ENCODE data around the gene SLC25A53. TPM values are rescaled to one million over a fixed set of nuclear protein-coding genes. Genes with fewer than 3 reads are reported as not detected.

Gene SLC25A53
- total RNA-seq, 1 donor from 2014 or later = 13.6 TPM

DNA sequence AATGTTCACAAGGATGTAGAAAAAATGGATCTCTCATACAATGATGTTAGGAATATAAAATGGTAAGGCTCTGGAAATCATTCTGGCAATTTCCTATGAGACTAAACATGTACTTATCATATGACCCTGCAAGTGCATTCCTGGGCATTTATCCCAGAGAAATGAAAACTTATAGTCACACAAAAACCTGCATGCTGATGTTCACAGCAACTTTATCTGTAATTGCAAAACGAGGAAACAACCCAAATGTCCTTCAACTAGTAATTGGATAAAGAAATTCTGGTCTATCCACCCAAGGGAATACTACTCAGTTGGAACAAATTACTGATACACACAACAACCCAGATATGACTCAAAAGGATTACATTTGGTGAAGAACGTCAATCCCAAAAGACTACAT, 30.0 kb downstream of the SLC25A53 start:
- intact Hi-C loops (cut with DNase I) = no loop called here
- no peak overlapping the region for H3K27ac ChIP-seq
- H3K36me3 ChIP-seq = no peaks in the 10 kb centered on the region
- TF ChIP-seq, protein P1, sequence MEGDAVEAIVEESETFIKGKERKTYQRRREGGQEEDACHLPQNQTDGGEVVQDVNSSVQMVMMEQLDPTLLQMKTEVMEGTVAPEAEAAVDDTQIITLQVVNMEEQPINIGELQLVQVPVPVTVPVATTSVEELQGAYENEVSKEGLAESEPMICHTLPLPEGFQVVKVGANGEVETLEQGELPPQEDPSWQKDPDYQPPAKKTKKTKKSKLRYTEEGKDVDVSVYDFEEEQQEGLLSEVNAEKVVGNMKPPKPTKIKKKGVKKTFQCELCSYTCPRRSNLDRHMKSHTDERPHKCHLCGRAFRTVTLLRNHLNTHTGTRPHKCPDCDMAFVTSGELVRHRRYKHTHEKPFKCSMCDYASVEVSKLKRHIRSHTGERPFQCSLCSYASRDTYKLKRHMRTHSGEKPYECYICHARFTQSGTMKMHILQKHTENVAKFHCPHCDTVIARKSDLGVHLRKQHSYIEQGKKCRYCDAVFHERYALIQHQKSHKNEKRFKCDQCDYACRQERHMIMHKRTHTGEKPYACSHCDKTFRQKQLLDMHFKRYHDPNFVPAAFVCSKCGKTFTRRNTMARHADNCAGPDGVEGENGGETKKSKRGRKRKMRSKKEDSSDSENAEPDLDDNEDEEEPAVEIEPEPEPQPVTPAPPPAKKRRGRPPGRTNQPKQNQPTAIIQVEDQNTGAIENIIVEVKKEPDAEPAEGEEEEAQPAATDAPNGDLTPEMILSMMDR (IDR thresholded peaks at IDR 0.05) = no peak
- H3K4me3 ChIP-seq = no peak overlapping the region
- H3K9me3 ChIP-seq = no peaks in the 10 kb centered on the region
- H3K27me3 ChIP-seq = no peaks in the 10 kb centered on the region
- DNase-seq = no peak
- no peaks in the 10 kb centered on the region for H3K4me1 ChIP-seq
- ATAC-seq = no peak

DNA sequence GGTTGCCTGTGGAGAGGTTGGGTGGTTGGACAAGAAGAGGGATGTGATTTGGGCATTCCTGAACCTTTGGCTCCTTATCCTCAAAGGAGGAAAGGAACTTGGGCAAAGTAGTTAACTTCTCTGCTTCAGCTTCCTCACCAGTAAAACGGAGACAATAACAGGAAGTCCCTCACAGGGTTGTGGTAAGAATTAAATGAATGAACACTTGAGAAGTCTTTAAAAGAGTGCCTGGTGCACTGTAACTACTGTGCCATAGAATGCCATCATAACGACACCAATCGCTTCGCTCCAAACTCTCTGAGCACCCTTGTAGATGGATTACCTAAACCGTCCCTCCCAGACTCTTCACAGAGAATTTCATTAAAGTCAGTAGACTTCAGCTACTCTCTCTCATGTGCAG, 34.0 kb downstream of the SLC25A53 start:
- TF ChIP-seq, protein P1 (IDR thresholded peaks at IDR 0.05) = no peak
- intact Hi-C loops (cut with DNase I) = no loop called here
- ATAC-seq (no peak), DNase-seq (no peak)
- Histone ChIP-seq H3K9me3 (no peaks in the 10 kb centered on the region), H3K4me1 (no peaks in the 10 kb centered on the region), H3K27ac (no peak overlapping the region), H3K4me3 (no peak overlapping the region), H3K27me3 (no peaks in the 10 kb centered on the region), H3K36me3 (no peaks in the 10 kb centered on the region)

DNA sequence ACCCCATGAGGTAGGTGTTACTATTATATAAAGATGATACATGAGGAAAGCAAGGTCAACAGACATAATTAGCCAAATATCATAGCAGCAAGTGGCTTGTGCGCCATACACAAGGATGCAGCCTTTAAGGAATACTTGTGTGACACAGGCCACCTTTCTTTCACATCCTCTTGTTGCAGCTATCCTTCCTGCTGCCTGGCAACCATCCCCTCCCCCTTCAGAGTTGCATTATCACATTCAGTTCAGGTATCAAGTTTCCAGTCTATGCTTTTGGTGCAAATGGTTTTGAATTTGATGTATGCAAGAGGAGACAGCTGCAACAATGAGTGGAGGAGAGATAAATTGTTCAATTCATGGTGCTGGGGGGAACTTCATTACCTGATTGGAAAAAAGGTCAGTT, 38.0 kb downstream of the SLC25A53 start:
- Histone ChIP-seq H3K36me3 (no peaks in the 10 kb centered on the region), H3K4me1 (no peaks in the 10 kb centered on the region), H3K27me3 (no peaks in the 10 kb centered on the region), H3K4me3 (no peak overlapping the region), H3K9me3 (no peaks in the 10 kb centered on the region), H3K27ac (no peak overlapping the region)
- TF ChIP-seq, protein P1 (IDR thresholded peaks at IDR 0.05) = no peak
- ATAC-seq = no peak
- intact Hi-C loops (cut with DNase I) = no loop called here
- no peak for DNase-seq

DNA sequence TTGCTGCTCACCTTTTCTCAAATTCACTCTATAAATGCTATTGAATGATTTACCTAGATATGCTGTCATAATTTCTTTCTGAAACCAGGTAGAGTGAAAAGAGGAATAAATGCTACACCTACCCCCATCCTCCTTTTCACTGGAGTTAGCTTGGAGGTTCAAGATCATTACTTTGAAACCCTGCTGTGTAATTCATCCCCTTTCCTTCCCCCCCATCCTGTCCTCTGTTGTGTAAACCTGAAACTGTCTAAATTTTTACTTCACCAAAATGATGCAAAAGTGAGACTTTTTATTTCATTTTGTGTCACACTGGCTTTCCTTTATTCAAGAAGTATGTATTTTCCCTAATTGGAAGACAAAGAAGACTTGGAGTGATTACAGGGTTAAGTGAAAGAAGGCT, 39.0 kb downstream of the SLC25A53 start:
- no peaks in the 10 kb centered on the region for H3K9me3 ChIP-seq
- no peaks in the 10 kb centered on the region for H3K4me1 ChIP-seq
- H3K27ac ChIP-seq = no peak overlapping the region
- DNase-seq (no peak), ATAC-seq (no peak)
- intact Hi-C loops (cut with DNase I) = no loop called here
- TF ChIP-seq, protein P1 (IDR thresholded peaks at IDR 0.05) = no peak
- H3K27me3 ChIP-seq = no peaks in the 10 kb centered on the region
- no peak overlapping the region for H3K4me3 ChIP-seq
- no peaks in the 10 kb centered on the region for H3K36me3 ChIP-seq

DNA sequence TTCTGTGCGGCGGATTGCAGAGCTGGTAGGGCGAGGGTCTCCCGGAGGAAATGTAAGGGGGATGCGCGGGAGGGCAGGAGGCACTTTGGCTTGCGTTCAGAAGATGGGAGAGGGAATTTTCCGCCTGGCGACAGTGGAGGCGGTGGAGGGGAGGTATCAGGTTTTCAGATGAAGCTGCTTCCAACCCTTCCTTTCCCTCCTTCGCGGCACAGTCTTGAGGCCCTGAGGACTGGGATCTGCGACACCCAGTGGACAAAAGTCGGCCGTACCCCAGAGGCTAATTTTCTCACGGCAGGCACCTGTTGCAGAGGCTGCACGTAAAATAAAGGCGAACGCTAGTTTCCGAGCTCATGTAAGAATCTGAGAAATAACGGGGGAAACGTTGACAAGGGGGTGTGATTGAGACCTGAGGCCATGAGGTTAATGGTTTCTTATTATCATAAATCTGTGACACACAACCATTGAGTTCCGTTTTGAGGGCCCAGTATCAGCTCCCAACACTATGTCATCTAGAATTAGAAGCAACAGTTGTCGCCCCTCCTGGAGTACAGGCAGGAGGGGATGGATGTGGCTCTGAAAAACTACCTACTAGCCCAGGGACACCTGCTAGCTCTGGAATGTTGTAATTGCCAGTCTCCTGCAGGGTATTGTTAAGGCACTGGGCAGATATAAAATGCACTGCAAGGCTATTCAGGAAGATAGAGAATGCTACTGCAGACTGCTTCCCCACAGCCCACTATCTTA, 43.4 kb downstream of the SLC25A53 start:
- TF ChIP-seq, protein P1 (IDR thresholded peaks at IDR 0.05) = peak; percentile 43
- H3K27me3 ChIP-seq = no peaks in the 10 kb centered on the region
- H3K4me1 ChIP-seq = no peaks in the 10 kb centered on the region
- H3K36me3 ChIP-seq = no peaks in the 10 kb centered on the region
- H3K4me3 ChIP-seq = peak overlapping the region; percentile 58
- no peak overlapping the region for H3K27ac ChIP-seq
- peak; percentile 64 for DNase-seq
- intact Hi-C loops (cut with DNase I) = no loop called here
- H3K9me3 ChIP-seq = no peaks in the 10 kb centered on the region
- peak; percentile 79 for ATAC-seq

Measured in upper lobe of right lung (tissue), 1 donor.